Superior temporal gyrus (tissue), 1 donor: ENCODE data around the gene NEK7.

Source experiments
- DNase-seq: peaks from one replicate; pipeline ENCODE4 v3.0.0-alpha.2; 2016; ENCODE audit errors: extremely low spot score

Gene NEK7

DNA sequence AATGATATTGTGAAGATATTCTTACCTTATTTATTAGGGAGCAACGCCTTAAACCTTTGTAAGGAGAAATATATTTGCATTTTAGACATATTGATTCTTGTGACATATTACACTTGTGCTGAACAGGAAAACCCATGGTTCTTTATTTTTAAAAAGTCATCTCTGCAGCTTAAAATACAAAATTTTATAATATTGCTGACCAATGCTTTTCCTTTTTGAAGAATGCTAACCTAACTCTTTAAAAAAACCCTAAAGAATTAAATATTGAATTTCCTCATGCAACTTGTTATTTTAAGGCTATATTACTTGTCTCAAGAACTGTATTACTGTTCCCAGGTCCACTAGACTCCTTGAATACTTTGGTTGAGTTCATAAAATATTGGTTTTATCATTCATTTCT lies 99.0 kb downstream of the NEK7 start:
- no peak for DNase-seq

DNA sequence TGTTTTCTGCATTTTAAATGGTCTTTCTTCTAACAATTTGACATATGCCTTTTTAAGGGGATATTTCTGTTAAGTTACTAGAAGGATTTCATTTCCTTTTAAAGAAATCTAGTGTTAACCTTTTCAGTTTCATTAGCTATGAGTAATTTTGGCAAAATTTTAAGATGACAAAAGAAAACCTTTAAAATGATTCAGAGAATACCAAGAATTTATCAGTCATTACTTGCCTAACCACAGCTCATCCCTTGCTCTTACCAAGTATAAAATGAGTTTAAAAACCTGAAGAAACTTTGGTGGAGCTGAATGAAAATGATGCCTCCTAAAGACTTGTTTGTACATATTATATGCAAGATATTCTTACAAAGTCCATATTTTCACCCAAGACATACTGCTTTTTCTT lies 101.7 kb downstream of the NEK7 start:
- no peak for DNase-seq

DNA sequence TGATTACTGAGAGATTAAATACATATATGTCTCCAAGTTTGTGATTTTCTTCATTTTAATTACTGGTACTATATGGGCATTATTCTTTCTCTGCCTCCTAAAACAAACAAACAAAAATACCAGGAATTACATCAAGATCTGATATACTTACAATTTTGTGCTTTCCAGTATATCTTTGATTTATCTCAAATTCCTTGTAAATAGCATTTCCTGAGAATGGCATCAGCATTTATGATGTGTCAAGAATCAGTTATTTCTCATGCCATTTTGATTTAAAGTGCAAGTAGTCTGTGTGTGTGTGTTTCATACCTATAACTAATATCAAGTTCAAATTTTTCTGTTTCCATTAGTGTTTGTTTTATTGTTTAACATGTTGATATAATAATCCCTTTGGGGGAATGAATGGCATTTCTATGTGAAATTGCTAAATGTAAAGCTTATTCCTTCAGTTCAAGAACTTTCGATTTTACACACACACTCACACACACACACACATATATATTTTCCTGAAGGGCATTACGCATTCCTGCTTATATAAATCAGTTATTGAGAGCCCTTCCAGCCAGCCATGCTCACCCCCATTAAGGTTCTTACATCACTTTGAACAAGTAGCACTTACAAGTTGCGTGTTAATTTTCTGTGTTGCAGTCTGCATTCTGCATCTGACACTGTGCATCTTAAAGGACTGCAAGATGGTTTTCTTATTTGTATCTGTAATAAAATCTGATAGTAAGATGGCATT lies 102.7 kb downstream of the NEK7 start:
- no peak for DNase-seq

DNA sequence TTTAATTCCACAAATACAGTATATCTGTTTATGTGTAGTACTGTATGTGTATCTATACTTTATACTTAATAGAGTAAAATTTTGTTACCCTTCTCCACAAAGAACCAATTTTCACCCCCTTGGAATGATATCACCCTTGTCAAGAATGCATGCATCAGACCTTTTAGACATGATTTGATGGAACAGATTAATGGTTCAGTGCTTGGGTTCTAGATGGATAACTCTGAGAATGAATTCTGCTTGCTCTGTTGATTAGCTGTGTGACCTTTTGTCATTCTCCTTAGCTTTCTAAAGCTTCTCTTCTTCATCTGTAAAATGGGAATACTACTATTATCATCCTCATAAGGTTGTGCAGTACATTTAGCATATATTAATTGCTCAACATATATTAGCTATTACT lies 105.1 kb downstream of the NEK7 start:
- DNase-seq, result no peak

DNA sequence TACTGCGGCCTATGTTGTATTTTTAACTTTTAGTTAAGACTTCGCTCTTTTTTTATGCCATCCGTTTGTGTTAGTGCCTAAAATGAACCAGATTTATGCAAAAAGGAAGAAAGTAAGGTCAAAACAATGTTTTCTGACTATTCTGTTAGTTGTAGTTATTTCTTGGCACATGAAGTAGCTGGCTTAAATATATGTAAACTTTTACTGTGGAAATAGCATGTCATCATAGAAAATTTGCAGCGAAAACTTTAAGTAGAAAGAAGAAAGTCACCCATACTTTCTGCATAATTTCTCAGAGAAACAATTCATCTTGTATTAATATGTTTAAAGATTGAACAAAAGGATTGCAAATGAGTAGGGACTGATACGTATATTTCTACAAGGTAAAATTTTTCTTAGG lies 106.4 kb downstream of the NEK7 start:
- DNase-seq, result no peak

DNA sequence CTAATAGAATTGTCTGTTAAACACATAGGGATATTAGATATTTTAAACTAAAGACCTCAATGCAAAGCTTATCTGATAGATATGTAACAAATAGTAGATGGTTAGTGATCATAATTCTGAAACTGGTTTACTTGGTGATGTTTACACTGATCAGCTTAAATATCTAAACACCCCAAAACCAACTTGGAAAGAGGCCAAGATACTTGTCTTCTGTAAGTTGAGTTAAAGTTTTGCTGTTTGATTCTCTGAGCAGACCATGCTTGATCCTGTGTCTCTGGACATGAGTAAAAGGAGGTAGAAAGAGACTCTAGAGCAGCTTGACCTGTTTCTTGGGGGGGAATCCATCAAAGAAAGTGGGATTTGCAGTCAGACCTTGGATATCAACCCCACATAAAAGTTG lies 107.5 kb downstream of the NEK7 start:
- DNase-seq, result no peak

DNA sequence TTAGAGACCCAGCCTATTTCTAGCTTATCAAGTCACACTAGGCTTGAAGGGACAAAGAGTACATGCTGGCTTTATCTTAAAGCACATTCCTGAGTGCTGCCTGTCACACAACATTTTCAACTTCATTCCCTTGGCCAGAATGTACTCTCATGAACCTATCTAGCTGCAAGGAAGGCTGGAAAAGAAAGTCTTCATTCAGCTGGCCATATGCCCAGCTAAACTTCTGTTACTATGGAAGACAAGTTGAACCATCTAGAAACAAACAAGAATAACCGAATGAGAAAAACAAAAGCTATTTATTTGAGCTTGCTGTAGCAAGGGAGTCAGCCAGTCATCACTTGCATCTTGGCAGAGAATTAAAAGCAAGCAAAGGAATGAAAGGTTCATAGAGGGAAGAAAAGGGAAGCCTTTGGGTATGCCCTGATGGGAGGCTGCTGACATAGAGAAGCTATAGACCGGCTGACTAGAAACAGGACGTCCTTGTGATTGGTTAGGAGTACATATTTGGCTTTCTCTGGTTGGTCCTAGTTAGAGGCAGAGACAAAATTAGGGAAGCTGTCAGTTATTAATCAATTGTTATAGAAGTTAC lies 108.4 kb downstream of the NEK7 start:
- no peak for DNase-seq

DNA sequence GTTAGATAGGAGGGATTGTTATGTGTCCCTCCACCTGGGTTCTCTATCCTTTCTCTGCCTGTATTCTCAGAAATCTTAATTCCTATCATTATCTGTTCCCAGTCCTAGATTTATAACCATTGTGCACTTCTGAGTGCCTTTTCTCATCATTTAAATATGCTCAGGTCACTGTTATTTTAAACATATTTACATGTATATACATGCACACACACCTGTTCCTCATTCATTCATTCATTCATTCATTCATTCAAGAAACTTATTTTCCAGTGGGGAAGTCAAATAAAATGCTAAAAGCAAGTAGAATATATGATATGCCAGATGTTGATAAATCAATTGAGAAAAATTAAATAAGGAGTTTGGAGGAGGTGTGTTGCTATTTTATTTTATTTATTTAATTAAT lies 110.3 kb downstream of the NEK7 start:
- no peak for DNase-seq

DNA sequence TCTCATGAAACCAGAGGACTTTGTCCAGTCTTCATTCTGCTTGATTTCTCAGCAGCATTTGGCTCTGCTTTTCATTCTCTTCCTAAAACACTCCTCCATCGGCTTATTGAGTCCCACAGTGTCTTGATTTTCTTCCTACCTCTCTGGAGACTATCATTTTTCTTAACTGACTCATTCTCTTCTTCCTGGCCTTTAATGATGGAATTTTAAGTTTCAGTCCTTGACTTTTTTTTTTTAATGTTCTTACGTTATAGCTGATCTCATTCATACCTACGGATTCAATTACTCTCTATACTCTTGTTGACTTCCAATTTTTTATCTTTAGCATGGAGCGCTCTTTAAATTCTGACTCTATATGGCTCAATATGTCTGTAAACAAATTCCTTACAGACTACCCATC lies 111.1 kb downstream of the NEK7 start:
- no peak for DNase-seq

DNA sequence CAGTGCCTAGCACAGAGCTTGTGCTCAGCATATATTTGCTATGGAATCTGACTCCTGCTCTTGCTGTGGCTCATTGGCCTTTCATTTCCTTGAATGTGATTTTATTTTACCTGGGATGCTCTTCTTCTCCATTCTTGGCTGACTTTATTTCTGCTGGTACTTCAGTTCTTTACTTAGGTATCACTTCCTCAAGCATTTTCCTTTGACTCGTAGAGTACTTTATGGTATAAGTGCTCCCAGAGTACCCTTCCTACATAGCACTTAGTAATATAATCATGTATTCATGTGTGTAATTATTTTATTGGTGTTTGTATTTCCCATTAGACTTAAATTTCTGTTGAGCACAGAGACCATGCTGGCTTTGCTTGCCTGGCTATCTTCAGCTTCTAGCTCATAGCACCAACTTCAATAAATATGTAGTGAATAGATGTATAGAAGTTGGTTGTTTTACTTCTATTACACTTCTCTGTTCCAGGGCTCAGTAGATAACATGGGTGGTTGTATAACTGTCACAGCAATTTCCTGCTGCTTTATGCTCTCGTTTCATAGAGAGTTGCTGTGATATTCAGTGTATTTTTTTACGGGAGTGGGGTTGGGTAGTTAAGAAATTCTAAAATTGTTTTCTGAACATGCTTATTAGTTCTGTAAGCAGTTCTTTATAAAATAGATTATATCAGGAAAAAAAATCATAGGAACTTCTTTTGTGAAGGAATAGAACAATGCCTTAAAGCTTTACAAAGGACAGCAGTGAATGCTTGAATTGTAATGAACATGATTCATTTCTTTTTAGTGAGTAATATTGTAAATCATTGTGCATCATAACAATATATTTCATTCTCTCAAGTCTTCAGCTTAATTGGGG lies 112.2 kb downstream of the NEK7 start:
- DNase-seq, result no peak

DNA sequence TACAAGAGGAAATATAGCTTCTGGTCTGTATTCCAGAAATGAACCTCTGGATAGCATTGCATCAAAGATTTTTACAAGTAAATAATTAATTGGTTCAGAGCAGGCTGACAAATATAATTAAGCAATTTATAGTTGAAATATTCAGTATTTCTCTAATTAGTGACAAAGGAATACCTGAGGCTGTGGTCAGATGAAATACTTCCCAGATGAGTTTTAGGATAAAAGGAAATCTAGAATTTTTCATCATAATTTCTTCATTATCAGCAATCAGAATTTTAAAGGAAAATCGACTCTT lies 112.8 kb downstream of the NEK7 start:
- DNase-seq, result no peak

DNA sequence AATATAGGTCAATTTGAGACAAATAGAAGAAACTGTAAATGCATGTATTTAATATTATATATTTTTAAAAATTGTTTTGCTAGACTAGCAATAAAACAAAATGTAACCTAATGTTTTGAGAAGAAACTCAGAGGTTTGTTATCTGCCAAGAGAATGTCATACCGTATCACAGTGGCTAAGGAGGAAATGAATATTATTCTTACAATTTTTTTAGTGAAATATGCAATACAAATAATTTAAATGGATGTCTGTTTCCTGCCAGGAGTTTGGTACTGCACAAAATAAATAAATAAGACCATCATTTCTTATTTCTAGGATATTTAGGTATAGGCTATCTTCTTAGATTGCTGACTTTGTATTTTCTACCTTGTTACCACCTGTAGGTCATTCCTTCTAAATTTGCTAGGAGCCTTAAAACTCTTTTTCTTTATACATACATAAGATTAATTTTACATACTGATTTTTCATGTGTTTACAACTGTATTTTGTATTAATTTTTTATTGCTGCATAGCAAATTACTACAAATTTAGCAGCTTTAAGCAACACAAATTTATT lies 113.6 kb downstream of the NEK7 start:
- no peak for DNase-seq

DNA sequence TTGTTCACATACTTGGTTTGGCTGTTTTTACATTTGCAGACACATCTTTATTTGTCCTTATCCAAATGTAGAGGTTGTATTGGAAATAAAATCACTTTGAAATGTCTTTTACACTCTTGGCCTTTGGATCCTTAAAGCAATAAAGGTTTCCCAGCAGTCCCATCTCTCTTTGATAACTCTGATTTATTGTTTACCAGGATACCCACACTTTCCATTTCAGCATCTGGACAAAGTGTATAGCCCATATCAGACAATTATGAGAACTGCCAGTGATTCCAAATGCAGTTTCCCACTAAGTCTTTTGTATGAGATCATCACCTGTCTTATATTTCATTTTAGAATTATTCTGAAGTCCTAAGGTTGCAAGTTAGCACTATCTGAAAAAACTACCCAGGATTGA lies 114.7 kb downstream of the NEK7 start:
- no peak for DNase-seq

DNA sequence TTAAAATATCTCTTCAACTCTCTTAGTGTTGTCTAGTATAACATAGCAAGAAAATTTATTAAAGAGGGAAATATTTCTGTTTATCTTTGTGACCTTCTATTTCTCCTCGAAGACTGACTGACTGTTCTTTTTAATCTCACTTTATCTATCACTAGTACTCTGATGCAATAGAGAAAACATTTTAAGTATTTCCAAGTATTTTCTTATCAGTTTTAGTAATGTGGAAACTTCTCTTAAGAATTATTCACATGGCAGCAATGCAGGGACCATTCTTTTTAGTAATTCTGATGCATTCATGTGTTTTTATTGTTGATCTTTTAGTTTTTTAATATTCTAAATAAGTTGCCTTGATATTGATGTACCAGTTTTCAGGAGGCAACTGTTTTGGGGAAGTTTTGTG lies 115.7 kb downstream of the NEK7 start:
- no peak for DNase-seq

DNA sequence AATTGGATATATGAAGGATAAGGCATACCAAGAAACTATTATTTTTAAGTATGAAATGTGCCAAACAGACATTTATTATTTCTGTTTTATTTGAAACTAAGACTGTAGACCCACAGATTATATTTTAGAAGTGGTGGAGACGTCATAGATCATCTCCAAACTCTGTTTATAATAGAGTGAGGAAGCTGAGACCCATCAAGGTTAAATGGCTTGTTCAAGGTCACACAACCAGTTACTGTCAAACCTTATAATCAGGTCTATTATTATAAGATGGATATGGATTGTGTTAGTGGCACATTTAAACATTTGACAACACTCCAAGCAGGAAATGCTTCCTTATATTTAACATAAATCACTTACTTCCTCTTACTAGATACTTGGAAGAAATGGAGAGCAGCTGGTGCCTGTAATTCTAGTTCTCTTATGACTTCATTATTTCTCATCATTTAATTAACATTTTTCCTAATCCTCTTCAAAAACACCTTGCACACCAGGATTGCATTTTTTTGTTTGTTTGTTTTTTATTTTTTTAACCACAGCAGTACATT lies 117.0 kb downstream of the NEK7 start:
- no peak for DNase-seq

DNA sequence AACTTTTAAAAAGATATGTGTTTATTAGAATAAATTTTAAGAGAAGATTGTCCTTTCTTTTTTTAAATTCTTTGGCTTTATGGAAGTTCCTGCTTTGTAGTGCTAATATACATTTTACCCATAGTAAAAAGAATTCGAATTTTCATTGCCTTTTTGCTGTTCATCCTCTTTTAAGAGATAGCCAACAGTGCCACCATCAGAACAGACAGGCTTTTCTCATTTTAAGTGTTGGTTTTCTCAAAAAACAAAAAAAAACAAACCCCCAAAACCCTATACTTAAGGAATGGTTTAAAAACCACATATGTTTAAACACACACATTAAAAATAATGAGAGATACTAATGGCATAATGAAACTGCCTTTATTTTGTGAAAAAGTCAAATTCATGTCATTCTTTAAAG lies 118.8 kb downstream of the NEK7 start:
- DNase-seq, result no peak

DNA sequence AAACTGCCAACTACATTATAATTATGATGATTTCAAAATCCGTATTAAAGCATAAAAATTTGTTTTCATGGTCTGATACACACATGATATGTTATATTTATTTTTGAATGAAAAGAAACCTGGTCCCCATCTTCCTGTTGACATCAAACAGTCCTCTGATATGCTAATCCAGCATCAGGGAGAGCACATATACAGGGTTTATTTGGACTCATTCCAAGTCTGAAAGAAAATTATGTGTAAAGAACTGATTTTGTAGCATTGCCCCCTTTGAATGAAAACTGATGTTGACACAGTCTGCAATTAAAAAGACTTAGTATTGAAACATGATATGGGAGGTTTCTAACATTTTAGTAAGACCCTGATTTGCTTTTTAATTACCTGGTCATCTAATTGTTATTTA lies 119.4 kb downstream of the NEK7 start:
- DNase-seq, result no peak

DNA sequence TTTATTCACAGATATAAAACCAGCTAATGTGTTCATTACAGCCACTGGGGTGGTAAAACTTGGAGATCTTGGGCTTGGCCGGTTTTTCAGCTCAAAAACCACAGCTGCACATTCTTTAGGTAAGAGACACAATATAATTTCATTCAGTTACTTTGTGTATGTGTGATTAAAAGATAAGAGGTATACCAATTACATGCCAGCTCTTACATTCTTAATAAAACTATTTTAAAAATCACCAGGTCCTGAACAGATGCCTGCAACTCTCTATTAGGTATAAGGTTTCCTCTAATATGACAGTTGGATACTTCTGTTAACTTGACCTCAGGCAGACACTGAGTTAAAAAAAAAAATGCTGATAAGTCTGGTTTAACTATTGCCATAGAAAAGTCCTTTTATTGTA lies 122.1 kb downstream of the NEK7 start:
- no peak for DNase-seq

DNA sequence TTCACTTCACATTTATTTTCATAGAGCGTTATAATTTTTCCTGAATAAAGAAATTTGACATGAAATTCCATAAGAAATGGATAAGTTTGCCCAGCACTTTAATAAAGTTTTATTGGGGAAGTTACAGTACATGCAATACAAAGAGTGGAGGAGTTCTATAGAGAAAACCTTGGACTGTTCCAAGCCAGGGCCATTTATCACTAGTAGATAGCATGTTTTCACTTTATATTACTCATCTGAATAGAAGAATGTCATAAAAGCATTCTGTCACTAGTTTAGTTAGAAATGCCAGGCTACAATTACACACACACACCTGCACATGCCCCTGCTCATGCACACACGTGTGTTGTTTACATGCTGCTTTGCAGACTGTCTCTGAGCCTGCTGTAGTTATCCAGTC lies 123.3 kb downstream of the NEK7 start:
- no peak for DNase-seq

DNA sequence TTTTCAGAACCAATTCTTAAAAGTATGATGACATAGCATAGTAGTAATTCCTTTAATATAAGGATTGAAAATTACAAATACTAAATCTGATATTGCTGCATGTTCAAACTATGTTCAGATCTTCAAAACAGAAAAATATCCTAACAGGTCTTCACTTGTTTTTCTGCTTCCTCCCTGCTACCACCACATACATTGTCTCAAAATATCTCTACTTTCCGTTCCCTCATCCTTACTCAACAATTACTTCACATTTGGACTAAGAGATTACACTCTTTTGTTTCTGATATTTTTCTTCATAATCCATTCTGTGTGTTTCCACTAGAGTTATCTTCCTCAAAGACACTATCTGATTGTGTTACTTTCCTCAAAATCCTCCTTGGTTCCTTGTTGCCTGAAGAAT lies 125.1 kb downstream of the NEK7 start:
- DNase-seq, result no peak

DNA sequence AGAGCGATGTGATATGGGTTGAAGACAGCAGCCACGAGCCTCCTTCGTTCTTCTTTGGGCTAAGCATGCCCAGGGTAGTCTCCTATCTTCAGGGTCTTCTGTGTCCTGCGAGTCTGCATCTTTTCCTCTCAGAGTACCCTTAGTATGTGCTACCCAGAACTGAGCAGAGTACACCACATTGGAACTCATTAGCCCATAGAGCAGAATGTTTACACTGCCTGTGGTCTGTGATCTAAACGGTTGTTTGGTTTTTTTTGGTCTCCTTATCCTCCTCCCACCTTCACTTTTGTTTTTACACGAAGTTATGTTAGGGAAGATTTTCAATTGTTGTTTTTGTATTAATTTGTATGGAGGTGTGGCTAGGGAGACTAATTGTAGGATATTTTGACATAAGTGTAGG lies 126.4 kb downstream of the NEK7 start:
- no peak for DNase-seq

DNA sequence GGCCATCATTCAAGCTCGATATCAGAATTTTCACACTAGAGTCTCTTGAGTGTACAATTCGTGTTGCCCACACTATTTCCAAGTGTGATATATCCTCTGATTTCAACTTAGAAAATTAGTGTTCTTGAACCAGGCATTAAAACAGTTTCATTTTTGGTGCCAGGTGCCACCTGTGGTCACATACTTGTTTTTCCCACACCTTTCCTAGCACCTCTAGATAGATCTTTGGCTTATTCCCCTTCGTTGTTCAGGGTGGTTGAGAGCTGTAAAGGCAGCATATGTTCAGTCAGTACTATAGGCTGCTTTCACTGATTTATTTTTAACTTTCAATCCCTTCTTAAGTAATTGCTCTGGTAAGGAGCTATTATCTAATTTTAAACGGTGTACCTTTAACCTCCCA lies 131.1 kb downstream of the NEK7 start:
- DNase-seq, result no peak
